H1 (cell line): Measurements from ENCODE around the gene DLG1. TPM values are rescaled to one million over a fixed set of nuclear protein-coding genes. Genes with fewer than 3 reads are reported as not detected.

ENCODE experiments used
- CTCF ChIA-PET: fragments of 300-600 bp; sonication (Branson Sonifier 250); formaldehyde crosslinking; loops from one replicate; lab custom pipeline; 2021; ENCODE audit not compliant: partially characterized antibody; lab: Charles Lee
- POLR2A ChIA-PET: fragments of 300-600 bp; sonication (Branson Sonifier 250); formaldehyde crosslinking; loops from one replicate; lab custom pipeline; 2021; ENCODE audit warnings: inconsistent platforms; ENCODE audit not compliant: partially characterized antibody; lab: Charles Lee
- DNase-seq, 2 experiments: peaks; one replicate each; pipeline versions ENCODE4 v3.0.0 to v3.0.0-alpha.2; 2010 to 2022; ENCODE audit warnings: low spot score in 2 of 2, low read depth in 1 of 2, mixed read lengths in 1 of 2
- FAIRE-seq: peaks from 2 replicates; lab custom pipeline; 2011; peaks lifted over from hg19 to GRCh38; lab: Jason Lieb, UNC
- H2AFZ ChIP-seq: 2 replicates; pipeline ENCODE4 v1.8.1; 2012; ENCODE audit warnings: low read length, inconsistent platforms
- H2AK5ac ChIP-seq: 2 replicates; pipeline ENCODE4 v1.6.1; 2013; ENCODE audit warnings: low read depth, low read length
- H2BK120ac ChIP-seq: replicated peaks from 2 replicates; pipeline ENCODE3; 2013; ENCODE audit warnings: low read depth, low read length, inconsistent platforms
- H2BK12ac ChIP-seq: 2 replicates; pipeline ENCODE4 v1.6.1; 2013; ENCODE audit warnings: low read depth, low read length
- H2BK15ac ChIP-seq: 2 replicates; pipeline ENCODE4 v1.6.1; 2013; ENCODE audit warnings: low read length
- H2BK20ac ChIP-seq: 2 replicates; pipeline ENCODE4 v1.6.1; 2013; ENCODE audit warnings: low read length
- H2BK5ac ChIP-seq: 2 replicates; pipeline ENCODE4 v1.6.1; 2013; ENCODE audit warnings: low read depth, low read length
- H3K14ac ChIP-seq: 2 replicates; pipeline ENCODE4 v1.6.1; 2013; ENCODE audit warnings: inconsistent platforms; ENCODE audit not compliant: insufficient read length
- H3K18ac ChIP-seq: 2 replicates; pipeline ENCODE4 v1.6.1; 2013; ENCODE audit warnings: low read length; ENCODE audit errors: extremely low read depth
- H3K23ac ChIP-seq: 2 replicates; pipeline ENCODE4 v1.6.1; 2013; ENCODE audit warnings: inconsistent platforms; ENCODE audit not compliant: insufficient read length
- H3K23me2 ChIP-seq: 2 replicates; pipeline ENCODE4 v1.6.1; 2013; ENCODE audit warnings: low read depth, low read length
- H3K27ac ChIP-seq: 2 replicates; pipeline ENCODE4 v1.6.1; 2011; ENCODE audit warnings: low read depth, low read length, inconsistent platforms
- H3K27me3 ChIP-seq, 4 experiments: replicated peaks in 1 of 4; 1 replicate in 1 of 4; 2 replicates in 3 of 4; pipeline versions ENCODE4 v1.6.1 to v1.8.1; 2011 to 2013; ENCODE audit warnings: low read length in 3 of 4, mild to moderate bottlenecking in 3 of 4, inconsistent platforms in 2 of 4, mixed read lengths in 2 of 4, moderate library complexity in 1 of 4; ENCODE audit not compliant: control insufficient read depth in 3 of 4, insufficient read depth in 3 of 4; ENCODE audit errors: extremely low read depth in 1 of 4
- H3K36me3 ChIP-seq, 4 experiments: 2 replicates each; pipeline versions ENCODE4 v1.6.1 to v1.8.1; 2011 to 2013; ENCODE audit warnings: mild to moderate bottlenecking in 4 of 4, low read length in 3 of 4, moderate library complexity in 2 of 4, control low read depth in 1 of 4, inconsistent platforms in 1 of 4; ENCODE audit not compliant: insufficient read depth in 4 of 4, control insufficient read depth in 2 of 4
- H3K4ac ChIP-seq: replicated peaks from 2 replicates; pipeline ENCODE3; 2013; ENCODE audit warnings: low read length, low read depth, mixed read lengths, inconsistent platforms; ENCODE audit not compliant: insufficient read length
- H3K4me1 ChIP-seq, 4 experiments: replicated peaks in 1 of 4; 1 replicate in 1 of 4; 2 replicates in 3 of 4; pipeline versions ENCODE4 v1.6.1 to v1.8.1; 2011 to 2013; ENCODE audit warnings: low read length in 3 of 4, inconsistent platforms in 2 of 4, mixed read lengths in 1 of 4; ENCODE audit not compliant: insufficient read depth in 4 of 4, control insufficient read depth in 3 of 4
- H3K4me2 ChIP-seq, 2 experiments: 2 replicates each; pipeline versions ENCODE4 v1.6.1 to v1.8.1; 2011 to 2013; ENCODE audit warnings: low read depth in 2 of 2, low read length in 2 of 2, control low read depth in 1 of 2, inconsistent platforms in 1 of 2, mild to moderate bottlenecking in 1 of 2; ENCODE audit not compliant: insufficient read depth in 1 of 2
- H3K4me3 ChIP-seq, 4 experiments: fragments of 200-600, 300-600 bp in 1 of 4; sonication (generic), shearing (Covaris generic), sonication (Bioruptor Twin) in 1 of 4; 2 replicates each; pipeline versions ENCODE4 v1.5.1 to v1.8.1; 2011 to 2016; ENCODE audit warnings: low read length in 4 of 4, low read depth in 3 of 4, control low read depth in 2 of 4, inconsistent platforms in 2 of 4, mild to moderate bottlenecking in 2 of 4, mixed read lengths in 1 of 4, moderate library complexity in 1 of 4; ENCODE audit not compliant: insufficient read depth in 2 of 4; ENCODE audit errors: extremely low read depth in 1 of 4
- H3K56ac ChIP-seq: replicated peaks from 2 replicates; pipeline ENCODE3; 2013; ENCODE audit warnings: low read depth, mild to moderate bottlenecking, mixed read lengths, low read length, inconsistent platforms; ENCODE audit not compliant: insufficient read length
- H3K79me1 ChIP-seq: 2 replicates; pipeline ENCODE4 v1.6.1; 2013; ENCODE audit warnings: low read depth, low read length, control low read depth
- H3K79me2 ChIP-seq, 2 experiments: 2 replicates each; pipeline versions ENCODE4 v1.6.1 to v1.8.1; 2012 to 2013; ENCODE audit warnings: low read length in 2 of 2, mild to moderate bottlenecking in 2 of 2, inconsistent platforms in 1 of 2; ENCODE audit not compliant: insufficient read depth in 2 of 2, control insufficient read depth in 1 of 2
- H3K9ac ChIP-seq, 4 experiments: replicated peaks in 1 of 4; 1 replicate in 1 of 4; 2 replicates in 3 of 4; pipeline versions ENCODE4 v1.6.1 to v1.8.1; 2011 to 2013; ENCODE audit warnings: low read depth in 3 of 4, low read length in 3 of 4, control low read depth in 2 of 4, mild to moderate bottlenecking in 2 of 4, moderate library complexity in 2 of 4, inconsistent platforms in 1 of 4; ENCODE audit errors: extremely low read depth in 1 of 4
- H3K9me3 ChIP-seq, 2 experiments: 2 replicates each; pipeline versions ENCODE4 v1.6.1 to v1.8.1; 2012 to 2013; ENCODE audit warnings: mild to moderate bottlenecking in 2 of 2, moderate library complexity in 2 of 2, control low read depth in 1 of 2, inconsistent platforms in 1 of 2, low read depth in 1 of 2, low read length in 1 of 2, mixed read lengths in 1 of 2; ENCODE audit not compliant: insufficient read depth in 2 of 2
- H4K20me1 ChIP-seq, 2 experiments: replicated peaks in 1 of 2; 2 replicates each; pipeline versions ENCODE3 to v1.8.1; 2011 to 2013; ENCODE audit warnings: inconsistent platforms in 2 of 2, low read length in 2 of 2, mild to moderate bottlenecking in 1 of 2; ENCODE audit not compliant: insufficient read depth in 2 of 2, control insufficient read depth in 1 of 2
- H4K5ac ChIP-seq: 2 replicates; pipeline ENCODE4 v1.6.1; 2013; ENCODE audit warnings: low read length, low read depth, mixed read lengths, inconsistent platforms; ENCODE audit not compliant: insufficient read length
- H4K8ac ChIP-seq: 2 replicates; pipeline ENCODE4 v1.8.0; 2013; ENCODE audit warnings: mild to moderate bottlenecking, moderate library complexity, low read length, inconsistent platforms; ENCODE audit not compliant: insufficient read depth; ENCODE audit errors: extremely low read depth
- H4K91ac ChIP-seq: replicated peaks from 2 replicates; pipeline ENCODE3; 2013; ENCODE audit warnings: low read length, mixed read lengths, inconsistent platforms; ENCODE audit not compliant: insufficient read length
- ASH2L ChIP-seq: fragments of 200-600, 300-600 bp; sonication (generic); IDR thresholded peaks from one replicate; pipeline ENCODE4 v1.7.1; 2017; ENCODE audit warnings: low read length
- BACH1 ChIP-seq: IDR thresholded peaks from 2 replicates; pipeline ENCODE4 v1.6.1; 2012; ENCODE audit warnings: low read length, improper control_type of control experiment
- CBX5 ChIP-seq: fragments of 300-800, 300-1000 bp; sonication (generic); IDR thresholded peaks from 2 replicates; pipeline ENCODE4 v1.7.1; 2016; ENCODE audit warnings: antibody characterized with exemption, low read length, low read depth
- CBX8 ChIP-seq: fragments of 300-800, 300-1000 bp; sonication (generic); IDR thresholded peaks from 2 replicates; pipeline ENCODE4 v1.7.1; 2016; ENCODE audit warnings: low read depth, low read length, borderline replicate concordance
- FOSL1 ChIP-seq: IDR thresholded peaks from 2 replicates; pipeline ENCODE4 v1.6.1; 2011; ENCODE audit warnings: mild to moderate bottlenecking, low read depth, low read length, moderate library complexity; ENCODE audit not compliant: insufficient read depth
- GABPA ChIP-seq: IDR thresholded peaks from 2 replicates; pipeline ENCODE4 v1.6.1; 2011; ENCODE audit warnings: mild to moderate bottlenecking, low read length, moderate library complexity, borderline replicate concordance; ENCODE audit not compliant: insufficient read depth
- RXRA ChIP-seq: IDR thresholded peaks from 2 replicates; pipeline ENCODE4 v1.6.1; 2011; ENCODE audit warnings: low read depth, mild to moderate bottlenecking, low read length, moderate library complexity; ENCODE audit not compliant: insufficient read depth
- SAP30 ChIP-seq: fragments of 300-600 bp; sonication (generic); IDR thresholded peaks from 2 replicates; pipeline ENCODE4 v1.7.1; 2012; ENCODE audit warnings: low read length, moderate library complexity, mild to moderate bottlenecking, inconsistent platforms; ENCODE audit not compliant: insufficient read depth, insufficient replicate concordance
- SIN3A ChIP-seq, 2 experiments: IDR thresholded peaks in 1 of 2; conservative IDR thresholded peaks in 1 of 2; 2 replicates each; pipeline ENCODE4 v1.6.1; 2011 to 2012; ENCODE audit warnings: low read length in 2 of 2, improper control_type of control experiment in 1 of 2, low read depth in 1 of 2, mild to moderate bottlenecking in 1 of 2
- SUZ12 ChIP-seq: fragments of 200-600 bp; sonication (generic); IDR thresholded peaks from 2 replicates; pipeline ENCODE4 v1.6.1; 2012; ENCODE audit warnings: mild to moderate bottlenecking, inconsistent platforms, low read length, moderate library complexity, mixed read lengths
- WGBS, 2 experiments: shearing (Covaris generic) in 1 of 2; methylation state at CpG; one replicate each; pipeline versions ENCODE4 v1.1.6 to v1.1.7; 2013 to 2015; ENCODE audit warnings: low lambda C conversion rate in 2 of 2, mixed read lengths in 2 of 2, inconsistent platforms in 1 of 2, low coverage in 1 of 2, missing lambda C conversion rate in 1 of 2; ENCODE audit not compliant: insufficient replicate concordance in 2 of 2, insufficient coverage in 1 of 2, insufficient read length in 1 of 2; ENCODE audit errors: extremely low coverage in 1 of 2, missing lambda C conversion rate in 1 of 2; 5-methylcytosine and 5-hydroxymethylcytosine counted together
- polyA plus RNA-seq, 7 experiments: library from polyadenylated mRNA; depleted of rRNA in 3 of 7; stranded (reverse) in 5 of 7; unstranded in 2 of 7; fragments of >200 nt in 5 of 7; fragments of 200-250 nt in 2 of 7; gene quantifications; 1 replicate in 5 of 7; 2 replicates in 1 of 7; 4 replicates in 1 of 7; pipeline versions ENCODE4 v1.2.1 to v1.2.3, GENCODE V29; 2011 to 2013; ENCODE audit warnings: missing spikeins in 2 of 7, mixed read lengths in 2 of 7
- total RNA-seq: library from RNA; stranded (reverse); fragmentation: NEBNext Ultra II Directional; extraction: Animal tissue kit (Norgen Biotek cat#: 25700); gene quantifications from 2 replicates; pipeline ENCODE4 v1.2.1, GENCODE V29; 2021
- TF ChIP-seq, protein P1 (sequence below): IDR thresholded peaks from 2 replicates; pipeline ENCODE4 v1.6.1; 2011; ENCODE audit warnings: low read length, improper control_type of control experiment
- TF ChIP-seq, protein P2 (sequence below): IDR thresholded peaks from 2 replicates; pipeline ENCODE4 v1.6.1; 2012; ENCODE audit warnings: inconsistent platforms

Gene DLG1
- total and polyA plus RNA-seq, 2 of the 8 experiments (the other 6 are each of a cell fraction or from before 2014, with no cell fraction given) = 13.4 to 78.8 TPM

DNA sequence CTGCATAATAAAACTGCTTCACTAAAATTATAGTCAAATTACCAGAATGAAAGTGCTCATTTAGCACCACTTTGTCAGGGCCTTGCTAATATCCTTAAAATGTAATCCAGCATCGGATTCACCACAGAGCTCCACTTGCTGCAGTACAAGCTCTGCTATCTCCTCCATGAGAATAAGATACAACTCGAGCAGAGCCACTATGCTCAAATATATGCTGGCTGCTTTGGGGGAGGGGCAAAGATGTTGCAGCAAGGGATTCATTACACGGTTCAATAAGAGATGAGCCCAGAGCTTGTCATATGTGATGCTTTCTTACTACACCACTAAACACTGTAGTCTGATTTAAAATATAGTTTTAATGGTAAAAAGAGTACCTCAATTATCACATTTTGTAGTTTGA, 72.2 kb downstream of the DLG1 start:
- H4K91ac ChIP-seq = no peak overlapping the region
- no peak overlapping the region for H3K4me3 ChIP-seq
- ChIA-PET CTCF (interaction anchor here (1.0 to 5.1 kb wide), 3 partner anchors 9 to 276 kb away, joined by 3 to 40 read pairs (median 30); no protein-coding TSS in a partner anchor), POLR2A (no interaction called here)
- H3K18ac ChIP-seq = no peak overlapping the region
- no peak overlapping the region for H2BK15ac ChIP-seq
- no peaks in the 10 kb centered on the region; the same call in 1 of the 2 replicates for H3K79me1 ChIP-seq
- H3K9ac ChIP-seq = no peak overlapping the region
- H3K23ac ChIP-seq = no peak overlapping the region
- H3K56ac ChIP-seq = no peak overlapping the region
- H3K79me2 ChIP-seq = peaks cover 0 to 96% of the 10 kb centered on the region in 2 experiments; a peak in 3 of 4 replicates
- DNase-seq (no peak), FAIRE-seq (no peak)
- no peak overlapping the region for H3K4me2 ChIP-seq
- no peaks in the 10 kb centered on the region; the same call in 1 of the 2 replicates for H3K23me2 ChIP-seq
- no peak for TF ChIP-seq SIN3A (conservative IDR thresholded peaks at IDR 0.05 in 1 of 2, IDR thresholded peaks at IDR 0.05 in 1 of 2; ENCODE audit: low read depth in 1 of 2, low read length in 2 of 2)
- no peak for TF ChIP-seq BACH1
- no peak for TF ChIP-seq RXRA
- TF ChIP-seq CBX5 = no peak
- no peak for TF ChIP-seq SUZ12
- TF ChIP-seq CBX8 = no peak
- no peak for TF ChIP-seq GABPA
- no peak for TF ChIP-seq SAP30
- TF ChIP-seq, protein P1, sequence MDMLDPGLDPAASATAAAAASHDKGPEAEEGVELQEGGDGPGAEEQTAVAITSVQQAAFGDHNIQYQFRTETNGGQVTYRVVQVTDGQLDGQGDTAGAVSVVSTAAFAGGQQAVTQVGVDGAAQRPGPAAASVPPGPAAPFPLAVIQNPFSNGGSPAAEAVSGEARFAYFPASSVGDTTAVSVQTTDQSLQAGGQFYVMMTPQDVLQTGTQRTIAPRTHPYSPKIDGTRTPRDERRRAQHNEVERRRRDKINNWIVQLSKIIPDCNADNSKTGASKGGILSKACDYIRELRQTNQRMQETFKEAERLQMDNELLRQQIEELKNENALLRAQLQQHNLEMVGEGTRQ = no peak
- no peak for TF ChIP-seq ASH2L
- TF ChIP-seq, protein P2, sequence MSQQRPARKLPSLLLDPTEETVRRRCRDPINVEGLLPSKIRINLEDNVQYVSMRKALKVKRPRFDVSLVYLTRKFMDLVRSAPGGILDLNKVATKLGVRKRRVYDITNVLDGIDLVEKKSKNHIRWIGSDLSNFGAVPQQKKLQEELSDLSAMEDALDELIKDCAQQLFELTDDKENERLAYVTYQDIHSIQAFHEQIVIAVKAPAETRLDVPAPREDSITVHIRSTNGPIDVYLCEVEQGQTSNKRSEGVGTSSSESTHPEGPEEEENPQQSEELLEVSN = no peak
- TF ChIP-seq FOSL1 = no peak
- peaks cover 0 to 4% (median 2%) of the 10 kb centered on the region in 4 experiments; a peak in 3 of 7 replicates for H3K4me1 ChIP-seq
- H4K5ac ChIP-seq = no peak overlapping the region
- no peak overlapping the region for H2BK120ac ChIP-seq
- H2AK5ac ChIP-seq = no peak overlapping the region
- H3K27ac ChIP-seq = no peak overlapping the region
- H2BK20ac ChIP-seq = no peak overlapping the region
- H3K4ac ChIP-seq = no peak overlapping the region
- H4K20me1 ChIP-seq = peaks cover 0 to 7% of the 10 kb centered on the region in 2 experiments
- no peak overlapping the region for H2BK12ac ChIP-seq
- no peak overlapping the region for H3K14ac ChIP-seq
- H4K8ac ChIP-seq = no peak overlapping the region
- H2AFZ ChIP-seq = no peak overlapping the region
- no peaks in the 10 kb centered on the region for H3K9me3 ChIP-seq
- no peaks in the 10 kb centered on the region for H3K36me3 ChIP-seq
- 78% methylated on average over 3 of the region's 3 CpGs; no CpG with 5 or more reads in 1 of the 2 experiments for WGBS, 2 experiments
- H2BK5ac ChIP-seq = no peak overlapping the region
- H3K27me3 ChIP-seq = no peaks in the 10 kb centered on the region
